ENCODE results near the gene FNDC5.

Gene FNDC5

GRCh38 chr1:32876341-32877210, 5.9 kb upstream of the FNDC5 start:
- no peak for DNase-seq (ENCODE audit: low read depth, low spot score)
- no peak overlapping the region for H3K4me3 ChIP-seq (ENCODE audit: low read depth, low read length)
- TF ChIP-seq CTCF (IDR thresholded peaks at IDR 0.05; ENCODE audit: insufficient read depth, low read length, missing control alignments): peak; percentile 95
- POLR2A ChIA-PET: interaction anchor here (1.3 kb wide), 1 partner anchor 173 kb away, joined by 4 read pairs; no protein-coding TSS in a partner anchor
- CTCF ChIA-PET: interaction anchor here (0.5 to 9.0 kb wide), 28 partner anchors 10 to 477 kb away, joined by 3 to 187 read pairs (median 5); partner anchors contain the start of genes AZIN2 and HPCA

GRCh38 chr1:32874860-32875752, 4.4 kb upstream of the FNDC5 start:
- POLR2A ChIA-PET: interaction anchor here (0.9 to 1.3 kb wide), 2 partner anchors 171 to 224 kb away, joined by 3 to 4 read pairs; partner anchors contain the start of gene RBBP4
- TF ChIP-seq CTCF (IDR thresholded peaks at IDR 0.05; ENCODE audit: insufficient read depth, low read length, missing control alignments): no peak
- no peak overlapping the region for H3K4me3 ChIP-seq (ENCODE audit: low read depth, low read length)
- CTCF ChIA-PET: interaction anchor here (0.6 to 9.0 kb wide), 27 partner anchors 9 to 475 kb away, joined by 3 to 187 read pairs (median 5); partner anchors contain the start of genes AZIN2 and HPCA
- DNase-seq (ENCODE audit: low read depth, low spot score): no peak

GRCh38 chr1:32873484-32873883, 2.8 kb upstream of the FNDC5 start:
- no peak overlapping the region for H3K4me3 ChIP-seq (ENCODE audit: low read depth, low read length)
- no peak for TF ChIP-seq CTCF (IDR thresholded peaks at IDR 0.05; ENCODE audit: insufficient read depth, low read length, missing control alignments)
- CTCF ChIA-PET: interaction anchor here (0.6 to 9.0 kb wide), 28 partner anchors 8 to 479 kb away, joined by 3 to 187 read pairs (median 4); partner anchors contain the start of genes AZIN2, BSDC1, HPCA and ZBTB8B
- POLR2A ChIA-PET: no interaction called here
- no peak for DNase-seq (ENCODE audit: low read depth, low spot score)

- DNase-seq (ENCODE audit: low read depth, low spot score): no peak
- TF ChIP-seq CTCF (IDR thresholded peaks at IDR 0.05; ENCODE audit: insufficient read depth, low read length, missing control alignments): no peak
- H3K4me3 ChIP-seq (ENCODE audit: low read depth, low read length): no peak overlapping the region
- CTCF ChIA-PET: interaction anchor here (0.6 to 9.0 kb wide), 32 partner anchors 9 to 478 kb away, joined by 3 to 187 read pairs (median 4); partner anchors contain the start of genes AZIN2, BSDC1, HPCA and S100PBP
- POLR2A ChIA-PET: no interaction called here
Measured at GRCh38 chr1:32872192-32872460, 1.4 kb upstream of the FNDC5 start.

- TF ChIP-seq CTCF (IDR thresholded peaks at IDR 0.05; ENCODE audit: insufficient read depth, low read length, missing control alignments): no peak
- DNase-seq (ENCODE audit: low read depth, low spot score): no peak
- CTCF ChIA-PET: interaction anchor here (0.6 to 9.0 kb wide), 34 partner anchors 10 to 471 kb away, joined by 3 to 187 read pairs (median 4); partner anchors contain the start of genes AZIN2, HPCA, S100PBP and YARS1
- POLR2A ChIA-PET: interaction anchor here (0.6 kb wide), 1 partner anchor 721 kb away, joined by 3 read pairs; no protein-coding TSS in a partner anchor
- peak overlapping the region; percentile 54 for H3K4me3 ChIP-seq (ENCODE audit: low read depth, low read length)
Measured at GRCh38 chr1:32871364-32872191, 866 bp upstream of the FNDC5 start.
